Measurements from ENCODE around the gene KRTAP2-1.
A peak's percentile ranks its signal among the peaks of the same experiment; 100 is the strongest.
"Not testable (repeated sequence)": the region's sequence is repeated elsewhere in the genome, so short reads cannot be mapped to it uniquely, and the experiment has no call there.

Gene KRTAP2-1

GRCh38 chr17:41054025-41054424 lies 6.9 kb upstream of the KRTAP2-1 start:
- Histone ChIP-seq H3K27ac (ENCODE audit: poor library complexity, severe bottlenecking) (no peak overlapping the region), H3K36me3 (ENCODE audit: low read depth) (no peaks in the 10 kb centered on the region), H3K9me3 (ENCODE audit: severe bottlenecking) (peaks cover 2% of the 10 kb centered on the region), H3K4me1 (ENCODE audit: insufficient read depth, poor library complexity, severe bottlenecking) (peaks cover 13% of the 10 kb centered on the region), H3K4me3 (ENCODE audit: severe bottlenecking) (no peak overlapping the region), H3K27me3 (ENCODE audit: insufficient read depth, poor library complexity, severe bottlenecking) (no peaks in the 10 kb centered on the region)
- ATAC-seq (ENCODE audit: low read depth) (no peak), DNase-seq (ENCODE audit: low spot score) (no peak)
- no peak for TF ChIP-seq CTCF (IDR thresholded peaks at IDR 0.05; ENCODE audit: poor library complexity, severe bottlenecking)

GRCh38 chr17:41052566-41052965 lies 5.5 kb upstream of the KRTAP2-1 start:
- H3K4me3 ChIP-seq (ENCODE audit: severe bottlenecking): no peak overlapping the region
- H3K4me1 ChIP-seq (ENCODE audit: insufficient read depth, poor library complexity, severe bottlenecking): peaks cover 12% of the 10 kb centered on the region
- peaks cover 2% of the 10 kb centered on the region for H3K9me3 ChIP-seq (ENCODE audit: severe bottlenecking)
- ATAC-seq (ENCODE audit: low read depth): no peak
- TF ChIP-seq CTCF (IDR thresholded peaks at IDR 0.05; ENCODE audit: poor library complexity, severe bottlenecking): no peak
- no peak overlapping the region for H3K27ac ChIP-seq (ENCODE audit: poor library complexity, severe bottlenecking)
- H3K27me3 ChIP-seq (ENCODE audit: insufficient read depth, poor library complexity, severe bottlenecking): no peaks in the 10 kb centered on the region
- no peaks in the 10 kb centered on the region for H3K36me3 ChIP-seq (ENCODE audit: low read depth)
- no peak for DNase-seq (ENCODE audit: low spot score)

- Histone ChIP-seq H3K4me1 (ENCODE audit: insufficient read depth, poor library complexity, severe bottlenecking) (peaks cover 13% of the 10 kb centered on the region), H3K9me3 (ENCODE audit: severe bottlenecking) (peaks cover 2% of the 10 kb centered on the region), H3K27me3 (ENCODE audit: insufficient read depth, poor library complexity, severe bottlenecking) (no peaks in the 10 kb centered on the region), H3K4me3 (ENCODE audit: severe bottlenecking) (no peak overlapping the region), H3K36me3 (ENCODE audit: low read depth) (no peaks in the 10 kb centered on the region), H3K27ac (ENCODE audit: poor library complexity, severe bottlenecking) (peak overlapping the region; percentile 55)
- ATAC-seq (ENCODE audit: low read depth): 0 out of 3 replicates have a peak, but pooled peaks have one; percentile 42
- DNase-seq (ENCODE audit: low spot score): no peak
- TF ChIP-seq CTCF (IDR thresholded peaks at IDR 0.05; ENCODE audit: poor library complexity, severe bottlenecking): no peak
Measured at GRCh38 chr17:41049110-41049509, 2.0 kb upstream of the KRTAP2-1 start.

GRCh38 chr17:41048441-41048840 lies 1.3 kb upstream of the KRTAP2-1 start:
- H3K9me3 ChIP-seq (ENCODE audit: severe bottlenecking): peaks cover 2% of the 10 kb centered on the region
- H3K4me1 ChIP-seq (ENCODE audit: insufficient read depth, poor library complexity, severe bottlenecking): peaks cover 15% of the 10 kb centered on the region
- H3K27me3 ChIP-seq (ENCODE audit: insufficient read depth, poor library complexity, severe bottlenecking): no peaks in the 10 kb centered on the region
- no peak for DNase-seq (ENCODE audit: low spot score)
- peak; percentile 53; the same call in 2 of the 3 replicates for ATAC-seq (ENCODE audit: low read depth)
- H3K4me3 ChIP-seq (ENCODE audit: severe bottlenecking): no peak overlapping the region
- TF ChIP-seq CTCF (IDR thresholded peaks at IDR 0.05; ENCODE audit: poor library complexity, severe bottlenecking): no peak
- peak overlapping the region; percentile 55 for H3K27ac ChIP-seq (ENCODE audit: poor library complexity, severe bottlenecking)
- no peaks in the 10 kb centered on the region for H3K36me3 ChIP-seq (ENCODE audit: low read depth)

- no peak for ATAC-seq (ENCODE audit: low read depth)
- no peaks in the 10 kb centered on the region for H3K36me3 ChIP-seq (ENCODE audit: low read depth)
- H3K27me3 ChIP-seq (ENCODE audit: insufficient read depth, poor library complexity, severe bottlenecking): no peaks in the 10 kb centered on the region
Measured at GRCh38 chr17:41042953-41043352, 4.2 kb downstream of the KRTAP2-1 start.

GRCh38 chr17:41040783-41041571 lies 6.1 kb downstream of the KRTAP2-1 start, which contains the start of gene KRTAP1-1:
TSS of gene KRTAP1-1 (minus strand) at chr17:41041450. CDS start at chr17:41041397, 53 bp downstream.
- not testable (repeated sequence) for H3K36me3 ChIP-seq (ENCODE audit: low read depth); H3K27me3 ChIP-seq (ENCODE audit: insufficient read depth, poor library complexity, severe bottlenecking); H3K27ac ChIP-seq (ENCODE audit: poor library complexity, severe bottlenecking); H3K9me3 ChIP-seq (ENCODE audit: severe bottlenecking); ATAC-seq (ENCODE audit: low read depth); H3K4me3 ChIP-seq (ENCODE audit: severe bottlenecking); DNase-seq (ENCODE audit: low spot score); H3K4me1 ChIP-seq (ENCODE audit: insufficient read depth, poor library complexity, severe bottlenecking)

More at GRCh38 chr17:41042953-41043352, 4.2 kb downstream of the KRTAP2-1 start:
- peaks cover 3% of the 10 kb centered on the region for H3K4me1 ChIP-seq (ENCODE audit: insufficient read depth, poor library complexity, severe bottlenecking)
- H3K9me3 ChIP-seq (ENCODE audit: severe bottlenecking): no peaks in the 10 kb centered on the region
- no peak for TF ChIP-seq CTCF (IDR thresholded peaks at IDR 0.05; ENCODE audit: poor library complexity, severe bottlenecking)
- DNase-seq (ENCODE audit: low spot score): no peak
- H3K27ac ChIP-seq (ENCODE audit: poor library complexity, severe bottlenecking): no peak overlapping the region
- H3K4me3 ChIP-seq (ENCODE audit: severe bottlenecking): no peak overlapping the region
